Calu3 (cell line): Measurements from ENCODE around the gene ZNF629. TPM values are rescaled to one million over a fixed set of nuclear protein-coding genes. Genes with fewer than 3 reads are reported as not detected.
A peak's percentile ranks its signal among the peaks of the same experiment; 100 is the strongest.

ENCODE experiments used
- BruUV-seq: library from RNA; stranded (reverse); fragments of 400-500 nt; replicated peaks from 2 replicates; lab custom pipeline; 2021; lab: Mats Ljungman, UMichigan
- CTCF ChIA-PET: fragments of 300-600 bp; sonication (Branson Sonifier 250); formaldehyde crosslinking; loops from one replicate; lab custom pipeline; 2022; ENCODE audit warnings: antibody characterized with exemption; lab: Charles Lee
- DNase-seq: peaks from one replicate; pipeline ENCODE4 v3.0.0; 2022
- H3K27ac Mint-ChIP-seq: one replicate; pipeline ENCODE4 v1.8.0; 2022; ENCODE audit warnings: mixed read lengths; ENCODE audit not compliant: unreplicated experiment
- H3K27me3 Mint-ChIP-seq: one replicate; pipeline ENCODE4 v1.8.0; 2022; ENCODE audit warnings: mixed read lengths; ENCODE audit not compliant: unreplicated experiment
- H3K36me3 Mint-ChIP-seq: one replicate; pipeline ENCODE4 v1.8.0; 2022; ENCODE audit warnings: mild to moderate bottlenecking, moderate library complexity, mixed read lengths; ENCODE audit not compliant: insufficient read depth, unreplicated experiment
- H3K4me1 Mint-ChIP-seq: one replicate; pipeline ENCODE4 v1.8.0; 2022; ENCODE audit warnings: mild to moderate bottlenecking, low read depth, mixed read lengths; ENCODE audit not compliant: unreplicated experiment
- H3K4me3 Mint-ChIP-seq: one replicate; pipeline ENCODE4 v1.8.0; 2022; ENCODE audit warnings: mild to moderate bottlenecking, low read depth, moderate library complexity, mixed read lengths; ENCODE audit not compliant: unreplicated experiment
- H3K9me3 Mint-ChIP-seq: one replicate; pipeline ENCODE4 v1.8.0; 2022; ENCODE audit warnings: low read depth, mixed read lengths; ENCODE audit not compliant: unreplicated experiment
- intact Hi-C: fragments of 100-400 bp; cut with micrococcal nuclease; formaldehyde crosslinking; loops from one replicate; pipeline ENCODE4 v1.10.0; 2022; ENCODE audit not compliant: unreplicated experiment
- total RNA-seq: library from RNA; stranded (reverse); gene quantifications from 2 replicates; pipeline ENCODE4 v1.2.3, GENCODE V29; 2022
- TF ChIP-seq, protein P1 (sequence below): fragments of 200-600 bp; IDR thresholded peaks from one replicate; pipeline ENCODE4 v1.8.0; 2022; ENCODE audit warnings: antibody characterized with exemption; ENCODE audit not compliant: unreplicated experiment

The ZNF629 gene
- total RNA-seq, 1 experiment from 2014 or later, result 29.9 TPM

DNA sequence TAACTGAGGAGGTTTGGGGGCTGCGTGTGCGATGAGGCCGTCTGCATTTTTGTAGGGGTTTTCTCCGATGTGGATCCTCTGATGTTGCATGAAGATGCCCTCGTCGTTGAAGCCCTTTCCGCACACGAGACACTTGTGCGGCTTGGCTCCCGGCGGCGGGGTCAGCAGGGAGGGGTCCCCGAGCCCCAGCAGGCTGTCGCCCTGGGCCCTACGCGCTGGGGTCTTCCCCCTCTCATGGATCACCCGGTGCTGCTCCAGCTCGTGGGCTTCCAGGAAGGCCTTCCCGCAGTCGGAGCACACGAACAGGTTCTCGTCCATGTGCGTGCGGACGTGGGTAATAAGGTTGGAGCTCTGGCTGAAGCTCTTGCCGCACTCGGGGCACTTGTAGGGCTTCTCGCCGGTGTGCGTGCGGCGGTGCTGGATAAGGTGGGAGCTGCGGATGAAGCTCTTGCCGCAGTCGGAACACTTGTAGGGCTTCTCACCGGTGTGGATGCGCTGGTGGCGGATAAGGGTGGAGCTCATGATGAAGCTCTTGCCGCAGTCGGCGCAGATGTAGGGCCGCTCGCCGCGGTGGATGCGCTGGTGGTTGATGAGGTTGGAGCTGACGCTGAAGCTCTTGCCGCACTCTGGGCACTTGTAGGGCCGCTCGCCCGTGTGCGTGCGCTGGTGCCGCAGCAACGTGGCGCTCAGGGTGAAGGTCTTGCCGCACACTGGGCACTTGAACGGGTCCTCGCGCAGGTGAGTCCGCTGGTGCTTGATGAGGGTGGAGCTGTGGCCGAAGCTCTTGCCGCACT lies 4.3 kb downstream of the ZNF629 start:
- H3K36me3 Mint-ChIP-seq, result peaks cover 80% of the 10 kb centered on the region
- no peaks in the 10 kb centered on the region for H3K27me3 Mint-ChIP-seq
- DNase-seq, result no peak
- H3K4me3 Mint-ChIP-seq, result no peak overlapping the region
- no peaks in the 10 kb centered on the region for H3K9me3 Mint-ChIP-seq
- CTCF ChIA-PET, result interaction anchor here (0.6 to 1.6 kb wide), 2 partner anchors 23 to 31 kb away, joined by 3 to 4 read pairs; no protein-coding TSS in a partner anchor
- TF ChIP-seq, protein P1, sequence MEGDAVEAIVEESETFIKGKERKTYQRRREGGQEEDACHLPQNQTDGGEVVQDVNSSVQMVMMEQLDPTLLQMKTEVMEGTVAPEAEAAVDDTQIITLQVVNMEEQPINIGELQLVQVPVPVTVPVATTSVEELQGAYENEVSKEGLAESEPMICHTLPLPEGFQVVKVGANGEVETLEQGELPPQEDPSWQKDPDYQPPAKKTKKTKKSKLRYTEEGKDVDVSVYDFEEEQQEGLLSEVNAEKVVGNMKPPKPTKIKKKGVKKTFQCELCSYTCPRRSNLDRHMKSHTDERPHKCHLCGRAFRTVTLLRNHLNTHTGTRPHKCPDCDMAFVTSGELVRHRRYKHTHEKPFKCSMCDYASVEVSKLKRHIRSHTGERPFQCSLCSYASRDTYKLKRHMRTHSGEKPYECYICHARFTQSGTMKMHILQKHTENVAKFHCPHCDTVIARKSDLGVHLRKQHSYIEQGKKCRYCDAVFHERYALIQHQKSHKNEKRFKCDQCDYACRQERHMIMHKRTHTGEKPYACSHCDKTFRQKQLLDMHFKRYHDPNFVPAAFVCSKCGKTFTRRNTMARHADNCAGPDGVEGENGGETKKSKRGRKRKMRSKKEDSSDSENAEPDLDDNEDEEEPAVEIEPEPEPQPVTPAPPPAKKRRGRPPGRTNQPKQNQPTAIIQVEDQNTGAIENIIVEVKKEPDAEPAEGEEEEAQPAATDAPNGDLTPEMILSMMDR, result no peak
- peaks cover 25% of the 10 kb centered on the region for H3K4me1 Mint-ChIP-seq
- no peak overlapping the region for H3K27ac Mint-ChIP-seq
- no TSS peak for BruUV-seq
- intact Hi-C loops, result no loop called here

DNA sequence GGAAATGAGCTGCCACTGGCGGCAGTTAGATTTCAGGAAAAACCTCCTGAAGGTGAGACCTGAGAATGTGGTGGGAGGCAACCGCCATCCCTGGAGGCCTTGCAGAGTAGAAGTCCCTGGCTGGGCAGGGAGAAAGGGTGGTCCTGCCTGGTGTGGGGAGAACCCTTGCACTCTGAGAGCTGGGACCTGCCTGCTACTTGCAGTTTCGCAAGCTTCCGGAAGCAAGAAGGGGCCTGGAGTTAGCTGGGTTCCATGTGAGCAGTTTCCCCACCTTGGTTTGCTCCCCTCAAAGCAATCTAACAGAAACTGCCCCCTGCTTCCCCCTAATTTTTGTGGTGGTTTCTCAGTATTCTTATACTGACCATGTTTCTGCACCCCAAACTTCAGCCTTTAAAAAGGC lies 6.5 kb downstream of the ZNF629 start:
- no peaks in the 10 kb centered on the region for H3K9me3 Mint-ChIP-seq
- H3K27ac Mint-ChIP-seq, result no peak overlapping the region
- H3K27me3 Mint-ChIP-seq, result no peaks in the 10 kb centered on the region
- no TSS peak for BruUV-seq
- TF ChIP-seq, protein P1, result no peak
- H3K4me1 Mint-ChIP-seq, result peaks cover 29% of the 10 kb centered on the region
- intact Hi-C loops, result no loop called here
- CTCF ChIA-PET, result no interaction called here
- no peak overlapping the region for H3K4me3 Mint-ChIP-seq
- no peak for DNase-seq
- peaks cover 80% of the 10 kb centered on the region for H3K36me3 Mint-ChIP-seq

DNA sequence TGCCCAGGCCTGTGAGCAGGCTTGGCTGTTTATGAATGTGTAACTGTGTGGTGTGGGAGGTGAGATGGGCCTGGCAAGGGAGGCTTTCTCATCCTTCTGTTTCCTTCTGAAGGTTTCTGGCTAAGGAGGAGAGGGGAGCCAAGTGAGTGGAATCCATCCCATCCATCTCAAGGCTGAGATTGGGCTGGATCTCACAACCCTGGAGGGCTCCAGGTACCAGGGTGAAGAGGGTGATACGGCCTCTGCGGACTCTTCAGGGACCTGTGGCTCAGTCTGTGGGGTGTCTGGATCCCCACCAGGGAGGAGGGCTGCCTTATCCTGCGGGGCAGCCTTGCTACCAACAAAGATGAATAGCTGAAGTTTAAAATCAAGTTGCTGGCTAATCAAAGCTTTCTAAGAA lies 7.0 kb downstream of the ZNF629 start:
- H3K27me3 Mint-ChIP-seq, result no peaks in the 10 kb centered on the region
- intact Hi-C loops, result no loop called here
- no TSS peak for BruUV-seq
- peaks cover 24% of the 10 kb centered on the region for H3K4me1 Mint-ChIP-seq
- H3K9me3 Mint-ChIP-seq, result no peaks in the 10 kb centered on the region
- no peak for DNase-seq
- peak overlapping the region; percentile 35 for H3K27ac Mint-ChIP-seq
- CTCF ChIA-PET, result no interaction called here
- peaks cover 80% of the 10 kb centered on the region for H3K36me3 Mint-ChIP-seq
- TF ChIP-seq, protein P1, result no peak
- no peak overlapping the region for H3K4me3 Mint-ChIP-seq

DNA sequence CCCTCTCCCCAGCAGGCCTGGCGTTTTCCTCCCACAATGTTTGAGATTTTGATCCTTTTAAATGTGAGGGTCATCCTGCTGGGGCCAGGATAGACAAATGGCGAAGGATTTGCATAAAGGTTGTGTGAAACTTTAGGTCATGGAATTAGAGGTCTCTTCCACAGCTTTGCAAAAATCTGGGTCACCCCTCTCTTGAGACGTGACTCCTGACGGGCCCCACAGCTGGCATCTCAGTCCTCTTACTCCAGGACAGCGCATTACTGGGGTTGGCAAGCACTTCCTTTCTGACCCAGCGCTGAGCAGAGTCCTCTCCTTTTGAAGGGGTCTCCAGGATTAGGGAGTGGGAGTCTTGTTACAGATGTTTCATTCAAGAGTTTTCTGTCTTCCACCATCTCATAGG lies 7.4 kb downstream of the ZNF629 start:
- H3K9me3 Mint-ChIP-seq, result no peaks in the 10 kb centered on the region
- CTCF ChIA-PET, result no interaction called here
- BruUV-seq, result no TSS peak
- peaks cover 80% of the 10 kb centered on the region for H3K36me3 Mint-ChIP-seq
- H3K4me3 Mint-ChIP-seq, result no peak overlapping the region
- H3K27ac Mint-ChIP-seq, result peak overlapping the region; percentile 35
- intact Hi-C loops, result no loop called here
- no peaks in the 10 kb centered on the region for H3K27me3 Mint-ChIP-seq
- TF ChIP-seq, protein P1, result no peak
- peaks cover 20% of the 10 kb centered on the region for H3K4me1 Mint-ChIP-seq
- DNase-seq, result no peak
